Measurements from ENCODE around the gene NES.

Gene NES, protein sequence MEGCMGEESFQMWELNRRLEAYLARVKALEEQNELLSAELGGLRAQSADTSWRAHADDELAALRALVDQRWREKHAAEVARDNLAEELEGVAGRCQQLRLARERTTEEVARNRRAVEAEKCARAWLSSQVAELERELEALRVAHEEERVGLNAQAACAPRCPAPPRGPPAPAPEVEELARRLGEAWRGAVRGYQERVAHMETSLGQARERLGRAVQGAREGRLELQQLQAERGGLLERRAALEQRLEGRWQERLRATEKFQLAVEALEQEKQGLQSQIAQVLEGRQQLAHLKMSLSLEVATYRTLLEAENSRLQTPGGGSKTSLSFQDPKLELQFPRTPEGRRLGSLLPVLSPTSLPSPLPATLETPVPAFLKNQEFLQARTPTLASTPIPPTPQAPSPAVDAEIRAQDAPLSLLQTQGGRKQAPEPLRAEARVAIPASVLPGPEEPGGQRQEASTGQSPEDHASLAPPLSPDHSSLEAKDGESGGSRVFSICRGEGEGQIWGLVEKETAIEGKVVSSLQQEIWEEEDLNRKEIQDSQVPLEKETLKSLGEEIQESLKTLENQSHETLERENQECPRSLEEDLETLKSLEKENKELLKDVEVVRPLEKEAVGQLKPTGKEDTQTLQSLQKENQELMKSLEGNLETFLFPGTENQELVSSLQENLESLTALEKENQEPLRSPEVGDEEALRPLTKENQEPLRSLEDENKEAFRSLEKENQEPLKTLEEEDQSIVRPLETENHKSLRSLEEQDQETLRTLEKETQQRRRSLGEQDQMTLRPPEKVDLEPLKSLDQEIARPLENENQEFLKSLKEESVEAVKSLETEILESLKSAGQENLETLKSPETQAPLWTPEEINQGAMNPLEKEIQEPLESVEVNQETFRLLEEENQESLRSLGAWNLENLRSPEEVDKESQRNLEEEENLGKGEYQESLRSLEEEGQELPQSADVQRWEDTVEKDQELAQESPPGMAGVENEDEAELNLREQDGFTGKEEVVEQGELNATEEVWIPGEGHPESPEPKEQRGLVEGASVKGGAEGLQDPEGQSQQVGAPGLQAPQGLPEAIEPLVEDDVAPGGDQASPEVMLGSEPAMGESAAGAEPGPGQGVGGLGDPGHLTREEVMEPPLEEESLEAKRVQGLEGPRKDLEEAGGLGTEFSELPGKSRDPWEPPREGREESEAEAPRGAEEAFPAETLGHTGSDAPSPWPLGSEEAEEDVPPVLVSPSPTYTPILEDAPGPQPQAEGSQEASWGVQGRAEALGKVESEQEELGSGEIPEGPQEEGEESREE (N-terminal part only)
- 0 to 0.09 reads per million in 2 donors for total RNA-seq

DNA sequence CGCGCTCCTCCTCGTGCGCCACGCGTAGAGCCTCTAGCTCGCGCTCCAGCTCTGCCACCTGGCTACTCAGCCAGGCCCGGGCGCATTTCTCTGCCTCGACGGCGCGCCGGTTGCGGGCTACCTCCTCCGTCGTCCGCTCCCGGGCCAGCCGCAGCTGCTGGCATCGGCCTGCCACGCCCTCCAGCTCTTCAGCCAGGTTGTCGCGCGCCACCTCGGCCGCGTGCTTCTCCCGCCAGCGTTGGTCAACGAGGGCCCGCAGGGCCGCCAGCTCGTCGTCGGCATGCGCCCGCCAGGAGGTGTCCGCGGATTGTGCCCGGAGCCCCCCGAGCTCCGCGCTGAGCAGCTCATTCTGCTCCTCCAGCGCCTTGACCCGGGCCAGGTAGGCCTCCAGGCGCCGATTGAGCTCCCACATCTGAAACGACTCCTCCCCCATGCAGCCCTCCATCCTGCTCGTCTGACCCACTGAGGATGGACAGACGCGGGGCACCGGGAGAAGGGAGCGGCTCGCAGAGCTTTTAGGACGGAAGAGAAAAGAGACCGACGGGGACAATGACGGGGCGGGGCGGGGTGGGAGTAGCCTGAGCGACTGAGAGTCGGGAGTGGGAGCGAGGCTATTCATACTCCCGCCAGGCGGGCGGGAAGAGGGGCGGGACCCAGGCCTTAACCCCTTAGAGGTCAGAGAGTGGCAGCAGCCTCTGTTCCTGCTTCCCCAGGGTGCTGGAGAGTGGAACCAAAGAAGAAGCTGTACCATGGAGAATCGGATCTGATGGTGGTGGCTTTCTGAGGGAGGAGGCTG, at the start of gene NES:
Gene NES (minus strand): TSS at position 588 of the 796 bp plus-strand sequence. CDS start 143 bp downstream, at position 445.
- no peak for DNase-seq

DNA sequence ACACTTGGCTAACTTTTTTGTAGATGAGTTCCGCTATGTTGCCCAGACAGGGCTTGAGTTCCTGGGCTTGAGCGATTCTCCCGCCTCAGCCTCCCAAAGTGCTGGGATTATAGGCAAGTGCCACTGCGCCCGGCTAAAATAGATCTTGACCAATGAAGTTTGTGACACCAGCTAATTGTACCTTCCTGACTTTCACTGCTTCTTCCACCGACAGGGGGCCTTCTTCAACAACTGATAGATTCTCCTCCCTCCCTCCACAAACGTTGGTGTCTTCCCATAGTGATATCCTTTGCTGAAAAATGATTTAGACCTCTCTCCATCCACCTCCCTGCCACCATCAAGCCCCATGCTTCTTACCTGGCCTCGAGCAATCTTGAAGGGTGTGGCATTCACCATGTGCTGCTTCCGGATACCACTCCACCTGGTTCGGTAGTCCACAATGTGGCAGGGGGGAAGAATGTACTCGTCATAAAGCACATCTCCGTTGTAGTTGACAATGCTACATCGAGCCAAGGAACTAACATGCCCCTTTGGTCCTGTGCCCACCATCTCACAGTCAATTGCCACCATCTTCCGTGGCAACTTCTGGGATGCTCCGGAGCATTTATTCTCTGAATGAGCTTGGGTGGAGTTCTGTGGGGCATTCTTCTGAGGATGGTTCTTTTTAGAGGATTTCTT, 49.5 kb upstream of the NES start:
- DNase-seq: no peak

DNA sequence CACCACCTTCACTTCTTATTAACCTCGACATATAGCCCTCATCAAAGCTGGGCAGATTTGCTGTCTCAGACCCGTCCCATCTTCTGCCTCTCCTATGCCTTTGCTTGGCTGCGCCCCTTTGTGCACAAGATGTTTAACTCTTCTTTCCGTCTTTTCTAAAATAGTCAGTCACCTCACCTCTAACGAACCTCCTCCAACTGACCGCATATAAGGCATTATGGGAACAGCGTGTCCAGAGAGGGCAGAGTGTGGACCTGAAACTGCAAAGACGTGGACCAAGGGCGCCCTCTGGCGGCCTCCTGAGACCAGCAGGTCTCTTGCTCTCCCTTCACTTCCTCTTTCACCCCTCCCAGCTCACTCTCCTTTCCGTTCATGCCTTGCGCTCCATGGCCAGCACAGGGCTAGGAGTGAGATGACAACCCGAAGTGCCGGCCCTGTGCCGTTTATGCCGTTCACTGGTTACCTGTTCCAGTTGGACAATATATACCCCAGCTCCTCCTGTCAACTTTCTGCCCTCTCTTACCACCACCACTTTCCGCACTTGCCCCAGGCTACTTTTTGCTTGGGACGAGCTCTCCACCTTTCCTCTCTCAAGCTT, 48.6 kb upstream of the NES start:
- DNase-seq: peak; percentile 50

DNA sequence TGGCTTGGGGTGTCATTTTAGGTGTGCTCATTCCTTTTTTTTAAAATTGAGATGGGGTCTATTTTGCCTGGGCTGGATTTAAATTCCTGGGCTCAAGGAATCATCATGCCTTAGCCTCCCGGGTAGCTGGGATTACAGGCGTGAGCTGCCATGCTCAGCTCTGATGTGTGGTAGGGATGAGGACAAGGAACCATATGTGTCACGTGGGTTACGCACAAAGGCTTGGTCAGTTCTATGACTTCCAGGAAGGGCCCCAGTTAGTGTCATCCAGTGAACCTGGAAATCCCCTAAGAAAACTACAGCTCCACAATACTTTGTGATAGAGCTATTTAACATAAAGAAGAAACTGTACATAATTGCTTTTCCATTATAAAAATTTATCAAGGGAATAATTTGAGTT, 44.3 kb upstream of the NES start:
- no peak for DNase-seq

DNA sequence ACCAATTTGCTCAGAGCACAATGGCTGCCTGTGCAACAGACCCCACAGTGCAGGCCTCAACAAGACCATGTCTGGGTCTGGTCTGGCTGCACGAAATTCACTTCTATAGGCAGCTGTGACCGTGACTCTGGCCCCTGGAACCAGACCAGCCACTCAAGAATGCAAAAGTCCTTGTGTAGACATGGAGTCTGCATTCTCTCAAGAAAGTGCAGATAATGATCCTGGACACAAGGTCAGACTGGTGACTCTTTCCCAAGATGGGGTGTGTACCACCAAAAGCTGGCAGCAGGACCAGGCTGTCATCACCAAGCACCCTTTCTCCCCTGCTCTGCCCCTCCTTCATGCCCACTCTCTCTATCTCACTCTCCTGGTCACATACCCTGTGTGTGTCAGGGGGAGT, 43.9 kb upstream of the NES start:
- DNase-seq: no peak

DNA sequence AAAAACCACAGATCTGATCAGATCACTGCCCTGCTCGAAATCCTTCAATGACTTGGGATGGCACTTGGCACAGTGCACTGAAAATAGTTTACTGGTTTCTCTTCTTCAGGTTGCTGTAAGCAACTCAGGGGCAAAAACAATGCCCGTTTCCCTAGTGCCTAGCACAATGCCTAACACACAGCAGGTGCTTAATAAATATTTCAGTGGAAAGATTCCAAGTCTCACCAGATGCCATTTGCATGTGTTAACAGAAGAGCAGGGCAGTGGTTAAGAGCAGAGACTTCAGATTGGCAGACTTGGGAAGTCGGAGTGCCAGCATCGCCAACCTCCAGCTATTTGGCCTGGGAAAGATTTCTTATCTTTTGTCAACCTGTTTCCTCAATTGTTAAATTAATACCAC, 40.1 kb upstream of the NES start:
- no peak for DNase-seq

DNA sequence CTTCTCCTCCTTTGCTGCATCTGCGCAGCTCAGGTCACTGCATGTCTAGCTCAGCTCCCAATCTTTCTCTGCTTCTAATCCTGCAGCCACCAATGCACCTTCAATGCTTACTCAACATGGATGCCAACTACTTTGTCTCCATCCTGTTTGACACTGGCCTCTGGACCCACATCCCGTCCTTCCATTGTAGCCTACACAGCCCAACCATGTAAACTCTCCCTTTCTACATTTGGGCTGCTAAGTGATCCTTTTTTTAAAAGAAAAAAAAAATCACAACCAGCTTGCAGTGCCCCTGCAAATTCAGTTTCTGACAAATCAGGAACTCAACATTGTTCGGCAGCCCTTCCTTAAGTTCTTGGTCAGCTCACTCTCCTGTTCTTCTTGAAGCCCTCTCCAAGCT, 37.6 kb upstream of the NES start:
- DNase-seq: no peak

DNA sequence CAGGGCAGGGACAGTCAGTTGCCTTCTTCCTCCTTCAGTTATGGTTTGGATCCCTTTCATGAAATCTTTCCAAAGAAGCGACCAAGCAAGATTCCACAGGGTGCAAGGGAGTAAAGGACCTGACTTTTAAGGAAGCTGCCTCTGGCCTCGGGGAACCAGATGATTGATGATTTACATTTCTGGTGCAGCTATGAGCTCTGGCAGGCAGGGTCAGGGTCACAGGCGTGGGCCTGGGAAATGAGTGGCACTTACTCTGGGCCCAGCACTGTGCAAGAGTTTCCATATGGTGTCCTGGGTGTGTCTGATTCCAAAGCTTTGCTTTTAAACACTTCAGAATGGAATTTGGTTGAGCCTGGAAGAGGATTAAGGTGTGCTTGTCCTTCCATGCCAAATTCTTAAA, 35.4 kb upstream of the NES start:
- no peak for DNase-seq

DNA sequence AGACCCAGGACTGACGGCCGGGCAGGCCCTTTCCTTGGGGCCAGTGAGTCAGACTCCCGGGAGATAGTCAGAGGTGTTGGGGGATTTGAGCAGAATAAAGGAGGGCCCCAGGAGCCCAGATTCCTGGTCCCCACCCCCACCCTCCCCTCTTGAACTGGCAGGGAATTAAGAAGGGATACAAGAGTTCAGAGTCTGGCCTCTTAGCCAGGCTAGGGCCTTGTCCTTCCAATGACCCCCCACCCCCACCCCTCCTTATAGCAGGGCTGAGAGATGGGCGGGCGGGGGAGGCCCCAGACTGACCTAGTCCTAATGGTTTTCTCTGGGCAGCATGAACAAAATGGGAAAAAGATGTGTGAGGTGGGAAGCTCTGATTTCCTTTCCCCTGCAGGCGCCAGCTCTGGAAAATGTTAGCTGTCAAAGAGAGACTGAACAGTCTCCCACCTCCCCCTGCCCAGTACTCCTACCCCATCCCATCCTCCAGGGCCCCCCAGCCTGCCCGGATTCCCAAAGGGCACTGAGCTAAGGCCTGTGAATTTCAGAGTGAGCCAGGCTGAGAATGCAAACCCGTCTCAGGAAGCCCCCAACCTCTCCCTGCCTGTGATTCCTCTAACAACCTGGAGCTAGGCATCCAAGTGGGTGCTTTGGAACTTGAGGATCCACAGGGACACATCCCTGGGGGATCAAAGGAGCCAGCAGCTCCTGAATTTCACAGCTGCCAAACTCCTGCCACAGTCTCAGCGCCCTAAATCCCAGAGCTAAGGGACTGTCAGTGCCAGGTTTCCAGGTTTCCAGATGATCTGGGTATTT, 34.0 kb upstream of the NES start:
- DNase-seq: no peak

DNA sequence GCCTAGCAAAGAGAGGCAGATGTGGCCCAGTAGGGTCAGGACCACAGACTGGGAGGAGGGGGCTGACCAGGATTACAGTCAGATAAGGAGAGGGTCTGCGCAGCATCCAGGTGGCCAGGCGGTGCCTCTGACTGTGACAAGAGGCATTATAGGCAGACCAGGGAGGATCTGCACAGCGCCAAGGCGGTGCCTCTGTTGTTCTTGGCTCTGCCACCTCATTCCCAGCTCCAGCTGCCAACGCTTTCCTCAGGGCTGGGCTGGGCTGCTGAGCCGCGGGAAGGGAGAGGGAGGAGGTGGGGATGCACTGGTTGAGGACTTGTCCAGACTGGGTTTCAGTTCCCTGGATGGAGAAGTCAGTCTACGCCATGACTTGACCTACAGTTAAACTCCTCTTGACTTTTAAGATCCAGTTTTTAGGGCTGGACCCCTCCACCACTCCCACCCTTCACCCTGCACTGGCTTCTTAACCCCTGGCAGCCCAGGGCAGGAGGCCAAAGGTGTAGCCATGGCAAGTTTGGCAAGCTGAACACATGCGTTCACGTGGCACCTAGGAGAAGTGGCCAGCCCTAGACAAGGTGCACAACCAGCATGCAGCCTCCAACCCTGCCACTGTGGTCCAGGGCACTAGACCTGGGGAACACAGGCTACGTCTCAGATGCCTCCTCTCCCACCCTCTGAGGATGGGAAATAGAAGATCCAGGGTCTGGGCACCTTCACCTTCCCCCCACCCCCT, 32.7 kb upstream of the NES start:
- DNase-seq: no peak

DNA sequence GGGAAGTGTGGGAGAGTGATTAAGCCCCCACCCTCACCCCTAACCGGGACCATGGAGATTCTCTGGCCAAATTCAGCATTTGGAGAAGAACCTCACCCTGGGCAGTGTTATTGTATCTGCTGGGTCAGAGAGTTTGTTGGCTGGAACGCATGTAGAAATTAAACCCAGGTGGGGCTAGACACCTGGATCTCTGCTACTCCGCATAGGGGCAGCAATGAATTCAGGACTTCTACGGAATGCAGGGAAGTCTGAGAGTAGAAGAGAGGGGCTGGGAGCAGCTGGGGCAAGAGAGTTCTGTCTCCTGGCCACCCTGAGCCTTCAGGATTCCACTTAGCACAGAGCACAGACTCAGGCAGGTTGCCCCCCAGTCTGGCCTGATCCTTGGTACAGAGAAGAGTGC, 31.8 kb upstream of the NES start:
- no peak for DNase-seq

DNA sequence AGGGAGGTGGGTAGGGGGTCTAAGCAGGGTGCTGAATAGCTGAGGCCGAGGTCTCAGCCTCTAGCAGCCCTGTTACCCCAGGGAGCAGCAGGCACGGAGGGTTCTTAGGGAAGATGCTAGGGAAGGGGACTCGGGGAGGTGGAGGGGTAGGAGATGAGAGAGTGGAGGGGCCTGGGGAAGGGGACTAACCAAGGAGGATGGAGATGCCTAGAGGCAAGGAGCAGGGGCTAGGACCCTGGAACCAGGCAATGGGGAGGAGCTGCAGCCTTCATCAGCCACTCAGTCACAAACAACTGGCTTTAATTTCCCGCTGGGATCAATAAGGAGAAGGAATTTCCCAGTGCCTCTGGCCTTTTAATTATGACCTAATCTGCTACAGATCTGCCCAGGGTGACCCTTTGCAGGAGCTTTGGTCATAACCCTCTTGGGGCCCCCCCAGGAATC, 31.0 kb upstream of the NES start:
- DNase-seq: no peak

DNA sequence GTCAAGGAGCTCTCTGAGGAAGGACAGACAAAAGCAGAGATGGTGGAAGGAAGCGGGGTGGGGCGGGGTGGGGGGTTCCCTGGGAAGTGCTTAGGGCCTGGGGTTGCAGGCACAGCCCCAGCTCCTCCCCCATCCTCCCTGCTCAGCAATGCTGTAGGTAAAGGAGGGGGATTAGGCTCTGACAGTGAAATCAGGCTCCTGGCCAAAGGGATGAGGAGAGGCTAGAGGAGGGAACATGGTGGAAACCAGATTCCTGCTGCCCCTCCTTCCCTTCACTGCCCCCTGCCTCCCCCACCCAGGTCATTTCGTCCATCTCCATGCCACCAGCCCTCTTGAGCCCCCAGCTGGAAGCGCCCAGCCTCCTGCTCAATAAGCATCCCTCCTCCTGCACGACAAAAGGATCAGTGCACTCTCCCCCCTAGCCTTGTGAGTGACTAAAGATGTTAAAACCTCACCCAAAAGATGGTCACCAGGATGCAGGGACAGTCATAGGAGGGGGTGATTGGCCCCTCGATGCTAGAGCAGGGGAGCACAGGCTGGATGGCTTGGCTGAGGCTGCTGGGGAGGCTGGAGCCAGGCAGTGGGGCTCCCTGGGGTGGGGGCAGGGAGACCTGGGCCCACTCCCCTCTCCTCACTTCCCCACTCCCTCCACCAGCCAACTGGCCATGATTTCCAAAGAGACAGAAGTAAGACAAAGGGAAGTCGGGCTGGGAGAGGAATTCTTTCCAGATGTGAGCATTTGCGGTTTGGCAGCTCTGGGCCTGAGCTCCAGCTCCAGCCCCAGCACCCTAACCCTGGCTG, 30.4 kb upstream of the NES start:
- no peak for DNase-seq

DNA sequence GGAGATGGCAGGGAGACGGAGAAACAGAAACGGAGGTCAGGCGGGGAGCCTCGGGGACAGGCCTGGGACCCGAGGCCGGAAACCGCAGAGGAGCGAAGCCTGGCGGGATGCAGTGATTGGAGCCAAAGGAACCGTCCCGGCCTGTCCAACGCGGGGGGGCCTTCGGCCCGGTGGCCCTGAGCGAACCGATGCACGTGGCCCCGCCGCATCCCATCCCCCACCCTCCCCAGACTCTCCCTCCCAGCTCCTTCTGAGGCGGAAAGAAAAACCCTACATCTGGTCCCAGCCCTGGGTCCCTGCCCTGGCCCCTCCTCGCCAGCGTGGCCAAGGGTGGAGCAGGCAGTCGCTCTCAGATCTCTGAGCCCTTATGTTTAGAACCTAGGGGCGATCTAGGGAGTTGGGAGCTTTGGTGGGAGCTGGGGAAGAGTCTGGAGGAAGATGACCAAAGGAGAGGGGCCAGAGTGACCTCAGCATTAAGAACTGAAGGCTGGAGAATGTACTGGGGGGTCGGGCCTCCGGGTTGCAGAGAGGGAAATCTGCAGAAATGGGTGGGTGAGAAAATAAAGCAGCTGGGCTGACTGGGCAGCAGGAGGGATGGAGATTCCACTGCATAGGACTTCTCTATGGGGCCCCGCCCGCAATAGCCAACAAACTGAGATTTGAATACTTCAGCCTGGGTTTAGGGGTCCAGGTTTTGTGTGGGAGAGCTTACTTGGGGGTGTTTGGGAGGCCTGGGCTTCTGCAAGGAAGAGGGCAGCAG, 29.6 kb upstream of the NES start:
- no peak for DNase-seq

DNA sequence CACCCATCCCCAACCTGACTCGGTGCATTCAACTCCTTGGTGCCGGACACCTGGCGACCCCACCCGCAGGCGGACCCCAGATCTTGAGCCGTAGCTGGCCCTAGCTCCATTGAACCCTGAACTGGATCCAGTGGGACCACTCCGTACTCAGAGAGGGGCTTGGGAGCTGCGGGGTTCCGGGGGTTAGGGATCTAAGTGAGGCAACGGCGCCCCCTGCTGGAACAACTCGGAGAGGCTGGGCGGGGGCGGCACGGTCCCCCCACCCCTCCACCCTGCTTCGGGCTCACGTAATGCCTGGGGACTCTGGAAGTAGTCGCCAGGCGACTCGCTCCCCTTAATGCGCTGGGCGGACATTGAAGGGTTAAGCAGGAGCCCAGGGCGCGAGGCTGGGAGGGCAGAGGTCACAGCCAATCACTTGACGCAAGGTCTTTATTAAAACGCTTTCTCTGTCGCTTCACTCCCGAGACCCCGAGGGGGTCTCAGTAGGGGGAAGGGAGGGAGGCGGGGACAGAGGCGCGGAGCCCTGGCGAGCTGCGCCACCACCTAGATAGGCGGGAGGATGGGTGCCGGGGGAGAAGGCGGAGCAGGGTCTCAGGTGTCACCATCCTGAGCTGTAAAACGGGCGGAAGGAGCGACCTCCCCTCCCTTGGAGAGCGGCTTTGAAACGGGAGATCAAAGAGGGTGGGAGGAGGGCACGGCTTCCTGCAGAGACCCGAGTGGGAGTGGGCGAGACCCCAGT, 28.9 kb upstream of the NES start:
- DNase-seq: peak; percentile 26

DNA sequence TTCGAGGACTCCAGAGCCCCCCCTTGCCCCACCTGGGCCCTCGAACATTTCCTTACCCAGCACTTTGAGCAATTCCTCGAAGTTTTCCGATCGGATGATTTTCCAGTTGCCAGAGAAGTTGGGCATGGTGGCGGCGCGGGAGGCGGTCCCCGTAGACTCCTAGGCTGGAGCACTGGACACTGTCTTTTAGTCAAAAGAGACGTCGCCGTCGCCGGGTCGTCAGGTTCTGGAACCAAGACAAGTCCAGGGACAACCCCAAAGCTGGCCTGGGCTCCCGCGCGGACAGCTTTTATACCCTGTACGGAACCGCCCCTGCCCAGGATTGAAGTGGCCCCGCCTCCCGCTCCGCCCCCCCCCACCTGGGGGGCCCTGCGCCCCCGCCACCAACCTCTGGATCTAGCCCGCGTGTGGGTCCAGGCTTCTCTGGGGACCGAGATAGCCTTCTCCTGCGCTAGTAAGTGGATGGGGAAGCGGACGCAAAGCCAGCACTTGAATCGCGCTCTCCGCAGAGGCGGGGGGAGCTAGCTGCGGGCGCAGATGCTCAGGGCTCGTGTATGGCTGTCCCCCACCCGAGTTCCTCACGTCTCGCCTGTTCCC, 28.2 kb upstream of the NES start, which contains the start of gene CRABP2:
Gene CRABP2 (minus strand): TSS at position 263 of the 597 bp plus-strand sequence. CDS start 137 bp downstream, at position 126.
- DNase-seq: no peak
